WI38 (cell line): ENCODE data around the gene NCS1.

Experiments
- H3K4me3 ChIP-seq: 2 replicates; pipeline ENCODE4 v1.5.1; 2011; ENCODE audit warnings: low read depth, mild to moderate bottlenecking, control low read depth, low read length
- TF ChIP-seq, protein P1 (sequence below): IDR thresholded peaks from 2 replicates; pipeline ENCODE4 v1.5.1; 2012; ENCODE audit warnings: low read depth, mild to moderate bottlenecking, control low read depth, low read length

NCS1 gene

DNA sequence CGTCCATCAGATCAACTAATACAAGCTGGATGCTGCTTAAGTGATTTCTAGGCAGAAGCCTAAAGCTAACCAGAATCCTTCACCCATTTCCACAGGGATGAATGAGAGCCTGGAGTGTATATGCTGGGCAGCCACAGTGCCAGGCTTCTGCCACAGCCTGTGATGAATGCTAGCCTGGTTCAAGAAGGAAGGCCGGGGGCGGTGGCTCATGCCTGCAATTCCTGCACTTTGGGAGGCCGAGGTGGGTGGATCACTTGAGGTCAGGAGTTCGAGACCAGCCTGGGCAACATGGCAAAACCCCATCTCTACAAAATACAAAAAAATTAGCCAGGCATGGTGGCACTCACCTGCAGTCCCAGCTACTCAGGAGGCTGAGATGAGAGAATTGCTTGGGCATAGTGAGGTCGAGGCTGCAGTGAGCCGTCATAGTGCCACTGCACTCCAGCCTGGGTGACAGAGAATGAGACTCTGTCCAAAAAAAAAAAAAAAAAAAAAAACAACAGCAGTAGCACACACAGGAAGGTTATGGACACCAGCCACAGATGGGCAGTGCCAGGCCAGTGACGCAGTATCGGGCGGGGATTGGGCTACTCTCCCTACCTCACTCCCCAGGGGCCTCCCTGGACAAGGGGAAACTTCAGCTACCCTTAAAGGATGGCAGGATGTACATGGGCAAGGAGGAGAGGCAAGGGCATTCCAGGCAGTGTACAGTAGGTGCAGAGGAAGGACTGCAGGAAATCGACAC is 70.2 kb downstream of the NCS1 start:
- no peak overlapping the region for H3K4me3 ChIP-seq
- TF ChIP-seq, protein P1, sequence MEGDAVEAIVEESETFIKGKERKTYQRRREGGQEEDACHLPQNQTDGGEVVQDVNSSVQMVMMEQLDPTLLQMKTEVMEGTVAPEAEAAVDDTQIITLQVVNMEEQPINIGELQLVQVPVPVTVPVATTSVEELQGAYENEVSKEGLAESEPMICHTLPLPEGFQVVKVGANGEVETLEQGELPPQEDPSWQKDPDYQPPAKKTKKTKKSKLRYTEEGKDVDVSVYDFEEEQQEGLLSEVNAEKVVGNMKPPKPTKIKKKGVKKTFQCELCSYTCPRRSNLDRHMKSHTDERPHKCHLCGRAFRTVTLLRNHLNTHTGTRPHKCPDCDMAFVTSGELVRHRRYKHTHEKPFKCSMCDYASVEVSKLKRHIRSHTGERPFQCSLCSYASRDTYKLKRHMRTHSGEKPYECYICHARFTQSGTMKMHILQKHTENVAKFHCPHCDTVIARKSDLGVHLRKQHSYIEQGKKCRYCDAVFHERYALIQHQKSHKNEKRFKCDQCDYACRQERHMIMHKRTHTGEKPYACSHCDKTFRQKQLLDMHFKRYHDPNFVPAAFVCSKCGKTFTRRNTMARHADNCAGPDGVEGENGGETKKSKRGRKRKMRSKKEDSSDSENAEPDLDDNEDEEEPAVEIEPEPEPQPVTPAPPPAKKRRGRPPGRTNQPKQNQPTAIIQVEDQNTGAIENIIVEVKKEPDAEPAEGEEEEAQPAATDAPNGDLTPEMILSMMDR: no peak

DNA sequence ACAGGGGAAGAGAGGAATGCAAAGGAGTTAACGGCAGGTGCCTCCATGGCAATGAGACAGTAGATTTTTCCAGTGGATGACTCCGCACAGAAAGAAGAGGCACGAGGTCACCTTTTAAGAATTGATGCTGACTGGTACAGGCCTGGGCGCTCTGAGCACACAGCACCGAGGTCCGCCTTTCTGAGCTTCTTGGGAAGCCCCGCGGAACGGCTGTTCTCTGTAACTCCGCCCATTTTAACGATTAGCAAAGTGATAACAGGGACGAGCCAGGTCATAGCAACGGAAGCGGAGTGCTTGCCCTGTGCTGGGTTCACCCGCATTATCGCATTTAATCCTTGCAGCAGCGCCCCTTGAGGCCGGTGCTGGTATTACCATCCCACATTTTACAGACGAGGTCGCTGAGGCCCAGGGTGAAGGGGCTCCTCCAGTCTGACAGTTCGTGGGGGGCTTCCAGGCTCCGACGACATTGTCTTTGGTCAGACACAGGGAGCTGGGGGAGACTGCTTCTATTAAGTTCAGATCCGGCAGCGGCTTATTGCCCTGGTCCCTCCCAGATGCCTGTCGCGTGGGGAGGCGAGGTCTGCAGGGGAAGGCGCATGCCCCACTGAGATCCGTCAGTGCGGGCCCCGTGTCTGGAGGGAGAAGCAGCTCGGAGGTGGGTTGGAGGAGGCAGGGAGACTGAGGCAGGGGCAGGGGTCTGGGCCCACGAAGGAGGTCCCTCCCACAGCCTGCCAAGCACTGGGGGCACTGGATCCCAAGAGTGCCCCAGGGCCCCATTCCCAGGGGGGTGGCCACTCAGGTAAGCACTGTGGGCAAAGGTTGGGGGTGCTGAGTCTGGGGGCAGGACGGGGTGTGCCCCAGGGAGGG is 71.0 kb downstream of the NCS1 start:
- TF ChIP-seq, protein P1: peak; percentile 82
- H3K4me3 ChIP-seq: no peak overlapping the region

DNA sequence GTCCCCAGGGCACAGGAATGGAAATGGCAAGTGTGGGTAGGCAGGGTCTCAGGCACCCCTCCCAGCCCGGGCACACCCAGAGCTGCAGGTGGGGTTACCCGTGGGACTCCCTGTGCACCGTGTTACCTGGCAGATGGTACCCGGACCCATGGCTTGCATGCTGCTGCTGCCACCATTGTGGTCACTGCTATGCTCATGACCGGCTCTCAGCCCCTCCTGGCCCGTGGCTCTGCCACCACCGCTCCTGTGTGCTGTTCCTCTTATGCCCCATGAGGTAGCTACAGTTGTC is 71.6 kb downstream of the NCS1 start:
- no peak overlapping the region for H3K4me3 ChIP-seq
- TF ChIP-seq, protein P1: no peak

DNA sequence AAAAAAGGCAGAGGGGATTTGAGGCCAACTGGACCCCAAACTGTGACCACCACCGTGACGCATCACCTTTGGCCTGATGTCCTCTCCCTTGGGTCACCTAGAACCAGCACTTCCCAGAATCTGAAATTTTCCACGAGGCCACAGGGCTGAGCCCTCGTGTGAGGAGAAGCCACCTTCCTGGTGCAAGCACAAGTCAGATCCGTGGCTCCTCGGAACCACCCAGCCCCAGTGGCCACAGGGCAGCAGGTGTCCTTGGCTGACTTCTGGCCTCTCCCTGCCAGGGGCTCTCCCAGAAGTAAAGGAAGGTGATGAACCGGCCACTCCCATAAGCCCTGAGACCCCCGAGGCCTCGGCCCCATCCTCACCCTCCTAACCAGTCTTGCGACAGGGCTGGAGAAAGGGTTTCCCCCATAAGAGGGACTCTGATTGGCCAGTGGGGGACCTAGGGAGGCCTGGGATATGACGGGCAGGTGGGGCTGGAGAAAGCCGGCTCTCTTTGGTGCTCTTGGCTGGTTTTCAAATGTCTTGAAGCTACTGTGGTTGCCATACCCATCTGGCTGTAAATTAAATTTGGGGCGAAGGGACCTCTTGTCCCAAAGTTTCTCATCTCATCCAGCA is 72.5 kb downstream of the NCS1 start:
- no peak overlapping the region for H3K4me3 ChIP-seq
- TF ChIP-seq, protein P1: no peak

GRCh38 chr9:130245474-130245873 is 73.3 kb downstream of the NCS1 start:
- TF ChIP-seq, protein P1: no peak
- H3K4me3 ChIP-seq: no peak overlapping the region

DNA sequence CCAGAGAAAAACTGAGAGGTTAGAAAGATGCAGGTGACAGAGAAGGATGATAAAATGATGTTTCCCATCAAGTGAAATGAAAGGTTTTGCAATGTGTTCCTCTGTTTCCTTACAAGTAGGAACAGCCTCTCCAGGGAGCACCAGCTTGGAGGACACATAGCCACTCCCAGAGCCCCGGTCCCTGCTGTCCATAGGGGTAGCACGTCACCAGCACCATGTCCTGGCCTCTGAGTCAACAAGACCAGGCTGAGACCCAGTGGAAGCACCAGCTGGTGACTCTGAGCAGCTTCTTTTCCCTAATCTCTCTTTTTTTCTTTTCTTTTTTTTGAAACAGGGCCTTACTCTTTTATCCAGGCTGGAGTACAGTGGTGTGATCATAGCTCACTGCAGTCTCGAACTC is 73.9 kb downstream of the NCS1 start:
- TF ChIP-seq, protein P1: no peak
- H3K4me3 ChIP-seq: no peak overlapping the region
